HL-60 (cell line): ENCODE measurements around the gene PARD6B.

Experiments
- POLR2AphosphoS5 ChIP-seq: IDR thresholded peaks from 2 replicates; pipeline ENCODE4 v1.6.1; 2012; ENCODE audit warnings: low read depth
- TF ChIP-seq, protein P1 (sequence below): IDR thresholded peaks from one replicate; pipeline ENCODE4 v1.5.1; 2011; ENCODE audit warnings: low read length, control low read depth, inconsistent platforms; ENCODE audit not compliant: insufficient read depth
- TF ChIP-seq, protein P2 (sequence below): IDR thresholded peaks from 2 replicates; pipeline ENCODE4 v1.6.1; 2012; ENCODE audit warnings: low read depth; ENCODE audit not compliant: insufficient replicate concordance

- TF ChIP-seq POLR2AphosphoS5 = no peak
- TF ChIP-seq, protein P1, sequence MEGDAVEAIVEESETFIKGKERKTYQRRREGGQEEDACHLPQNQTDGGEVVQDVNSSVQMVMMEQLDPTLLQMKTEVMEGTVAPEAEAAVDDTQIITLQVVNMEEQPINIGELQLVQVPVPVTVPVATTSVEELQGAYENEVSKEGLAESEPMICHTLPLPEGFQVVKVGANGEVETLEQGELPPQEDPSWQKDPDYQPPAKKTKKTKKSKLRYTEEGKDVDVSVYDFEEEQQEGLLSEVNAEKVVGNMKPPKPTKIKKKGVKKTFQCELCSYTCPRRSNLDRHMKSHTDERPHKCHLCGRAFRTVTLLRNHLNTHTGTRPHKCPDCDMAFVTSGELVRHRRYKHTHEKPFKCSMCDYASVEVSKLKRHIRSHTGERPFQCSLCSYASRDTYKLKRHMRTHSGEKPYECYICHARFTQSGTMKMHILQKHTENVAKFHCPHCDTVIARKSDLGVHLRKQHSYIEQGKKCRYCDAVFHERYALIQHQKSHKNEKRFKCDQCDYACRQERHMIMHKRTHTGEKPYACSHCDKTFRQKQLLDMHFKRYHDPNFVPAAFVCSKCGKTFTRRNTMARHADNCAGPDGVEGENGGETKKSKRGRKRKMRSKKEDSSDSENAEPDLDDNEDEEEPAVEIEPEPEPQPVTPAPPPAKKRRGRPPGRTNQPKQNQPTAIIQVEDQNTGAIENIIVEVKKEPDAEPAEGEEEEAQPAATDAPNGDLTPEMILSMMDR = no peak
- TF ChIP-seq, protein P2, sequence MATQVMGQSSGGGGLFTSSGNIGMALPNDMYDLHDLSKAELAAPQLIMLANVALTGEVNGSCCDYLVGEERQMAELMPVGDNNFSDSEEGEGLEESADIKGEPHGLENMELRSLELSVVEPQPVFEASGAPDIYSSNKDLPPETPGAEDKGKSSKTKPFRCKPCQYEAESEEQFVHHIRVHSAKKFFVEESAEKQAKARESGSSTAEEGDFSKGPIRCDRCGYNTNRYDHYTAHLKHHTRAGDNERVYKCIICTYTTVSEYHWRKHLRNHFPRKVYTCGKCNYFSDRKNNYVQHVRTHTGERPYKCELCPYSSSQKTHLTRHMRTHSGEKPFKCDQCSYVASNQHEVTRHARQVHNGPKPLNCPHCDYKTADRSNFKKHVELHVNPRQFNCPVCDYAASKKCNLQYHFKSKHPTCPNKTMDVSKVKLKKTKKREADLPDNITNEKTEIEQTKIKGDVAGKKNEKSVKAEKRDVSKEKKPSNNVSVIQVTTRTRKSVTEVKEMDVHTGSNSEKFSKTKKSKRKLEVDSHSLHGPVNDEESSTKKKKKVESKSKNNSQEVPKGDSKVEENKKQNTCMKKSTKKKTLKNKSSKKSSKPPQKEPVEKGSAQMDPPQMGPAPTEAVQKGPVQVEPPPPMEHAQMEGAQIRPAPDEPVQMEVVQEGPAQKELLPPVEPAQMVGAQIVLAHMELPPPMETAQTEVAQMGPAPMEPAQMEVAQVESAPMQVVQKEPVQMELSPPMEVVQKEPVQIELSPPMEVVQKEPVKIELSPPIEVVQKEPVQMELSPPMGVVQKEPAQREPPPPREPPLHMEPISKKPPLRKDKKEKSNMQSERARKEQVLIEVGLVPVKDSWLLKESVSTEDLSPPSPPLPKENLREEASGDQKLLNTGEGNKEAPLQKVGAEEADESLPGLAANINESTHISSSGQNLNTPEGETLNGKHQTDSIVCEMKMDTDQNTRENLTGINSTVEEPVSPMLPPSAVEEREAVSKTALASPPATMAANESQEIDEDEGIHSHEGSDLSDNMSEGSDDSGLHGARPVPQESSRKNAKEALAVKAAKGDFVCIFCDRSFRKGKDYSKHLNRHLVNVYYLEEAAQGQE = no peak
Measured at GRCh38 chr20:50728486-50728980, 2.8 kb upstream of the PARD6B start.
